Measurements from ENCODE around the gene MUC13.

MUC13 gene

DNA sequence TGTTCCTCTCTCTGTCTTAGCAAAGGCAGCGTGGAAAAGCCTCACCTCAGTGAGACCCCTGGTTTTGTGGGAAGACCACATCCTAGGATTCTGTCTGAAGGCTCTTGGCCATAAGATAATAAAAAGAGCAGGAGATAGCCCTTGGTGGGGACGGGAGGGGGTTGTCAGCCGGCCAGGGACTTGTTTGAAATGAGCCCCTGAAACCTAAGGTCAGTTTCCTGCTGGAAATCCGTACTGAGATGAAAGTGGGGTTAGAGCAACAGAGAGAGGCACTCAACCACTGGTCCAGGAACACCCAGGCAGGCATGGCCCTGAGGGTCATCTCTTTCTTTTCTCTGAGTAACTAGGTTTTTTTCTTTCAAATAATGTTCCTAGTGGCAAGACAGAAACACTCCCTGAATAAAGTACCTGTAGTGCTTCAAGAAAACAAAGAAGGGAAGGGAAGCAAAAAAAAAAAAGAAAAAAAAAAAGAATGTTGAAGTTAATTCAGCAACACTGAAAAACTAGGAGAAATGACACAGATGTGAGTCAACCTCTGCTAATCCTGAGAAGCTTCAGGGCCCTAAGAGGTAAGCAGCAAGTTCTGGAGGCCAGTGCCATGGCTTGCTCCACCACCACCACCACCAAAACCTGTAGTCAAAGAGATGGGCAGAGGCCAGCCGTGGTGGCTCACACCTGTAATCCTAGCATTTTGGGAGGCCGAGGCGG lies 50.6 kb downstream of the MUC13 start:
- no peak for FAIRE-seq
- TF ChIP-seq, protein P1, sequence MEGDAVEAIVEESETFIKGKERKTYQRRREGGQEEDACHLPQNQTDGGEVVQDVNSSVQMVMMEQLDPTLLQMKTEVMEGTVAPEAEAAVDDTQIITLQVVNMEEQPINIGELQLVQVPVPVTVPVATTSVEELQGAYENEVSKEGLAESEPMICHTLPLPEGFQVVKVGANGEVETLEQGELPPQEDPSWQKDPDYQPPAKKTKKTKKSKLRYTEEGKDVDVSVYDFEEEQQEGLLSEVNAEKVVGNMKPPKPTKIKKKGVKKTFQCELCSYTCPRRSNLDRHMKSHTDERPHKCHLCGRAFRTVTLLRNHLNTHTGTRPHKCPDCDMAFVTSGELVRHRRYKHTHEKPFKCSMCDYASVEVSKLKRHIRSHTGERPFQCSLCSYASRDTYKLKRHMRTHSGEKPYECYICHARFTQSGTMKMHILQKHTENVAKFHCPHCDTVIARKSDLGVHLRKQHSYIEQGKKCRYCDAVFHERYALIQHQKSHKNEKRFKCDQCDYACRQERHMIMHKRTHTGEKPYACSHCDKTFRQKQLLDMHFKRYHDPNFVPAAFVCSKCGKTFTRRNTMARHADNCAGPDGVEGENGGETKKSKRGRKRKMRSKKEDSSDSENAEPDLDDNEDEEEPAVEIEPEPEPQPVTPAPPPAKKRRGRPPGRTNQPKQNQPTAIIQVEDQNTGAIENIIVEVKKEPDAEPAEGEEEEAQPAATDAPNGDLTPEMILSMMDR (IDR thresholded peaks at IDR 0.05; ENCODE audit: insufficient read depth, missing control alignments), result no peak
- DNase-seq (ENCODE audit: insufficient read length, low spot score), result no peak

DNA sequence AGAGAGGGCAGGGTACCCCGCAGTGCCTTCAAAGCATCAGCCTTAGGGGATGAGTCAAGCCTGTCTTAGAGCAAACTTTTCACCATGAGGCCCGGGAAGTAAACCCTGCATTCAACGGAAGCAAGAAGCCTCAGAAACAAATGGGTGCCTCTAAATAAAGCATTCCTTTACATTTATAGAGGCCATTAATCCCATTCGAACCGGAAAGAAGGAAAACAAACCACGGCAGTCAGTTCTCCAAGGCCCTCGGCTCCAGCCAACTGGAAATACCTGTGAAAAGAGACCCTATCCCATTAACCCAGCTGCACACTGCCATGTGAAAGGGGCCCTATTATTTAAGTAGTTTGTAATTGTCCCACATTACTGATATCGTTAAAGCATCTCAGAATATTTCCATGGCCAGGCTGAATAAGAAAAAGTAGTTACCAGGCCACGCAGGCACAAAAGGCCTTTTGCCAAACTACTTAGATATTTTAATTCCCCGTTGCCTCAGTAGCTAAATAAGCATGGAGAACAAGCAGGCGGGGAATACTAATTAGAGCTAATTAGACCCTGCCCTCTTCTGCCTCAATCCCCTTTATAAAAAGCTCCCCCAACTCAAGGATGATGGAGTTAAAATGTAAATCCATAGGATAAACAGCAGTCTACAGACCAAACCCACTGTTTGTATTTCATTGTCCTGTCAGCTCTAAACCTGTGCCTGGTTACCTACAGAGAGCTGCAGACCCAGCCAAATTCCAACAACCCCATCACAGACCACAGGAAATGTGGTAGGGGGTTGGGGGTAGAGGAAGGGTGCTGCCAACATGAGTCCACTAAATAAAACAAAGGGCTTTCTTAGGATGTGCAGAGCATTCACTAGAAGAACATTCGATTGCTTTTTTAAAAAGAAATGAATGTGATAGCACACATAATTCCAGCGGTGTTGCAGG lies 51.5 kb downstream of the MUC13 start:
- no peak for FAIRE-seq
- DNase-seq (ENCODE audit: insufficient read length, low spot score), result no peak
- TF ChIP-seq, protein P1 (IDR thresholded peaks at IDR 0.05; ENCODE audit: insufficient read depth, missing control alignments), result no peak

DNA sequence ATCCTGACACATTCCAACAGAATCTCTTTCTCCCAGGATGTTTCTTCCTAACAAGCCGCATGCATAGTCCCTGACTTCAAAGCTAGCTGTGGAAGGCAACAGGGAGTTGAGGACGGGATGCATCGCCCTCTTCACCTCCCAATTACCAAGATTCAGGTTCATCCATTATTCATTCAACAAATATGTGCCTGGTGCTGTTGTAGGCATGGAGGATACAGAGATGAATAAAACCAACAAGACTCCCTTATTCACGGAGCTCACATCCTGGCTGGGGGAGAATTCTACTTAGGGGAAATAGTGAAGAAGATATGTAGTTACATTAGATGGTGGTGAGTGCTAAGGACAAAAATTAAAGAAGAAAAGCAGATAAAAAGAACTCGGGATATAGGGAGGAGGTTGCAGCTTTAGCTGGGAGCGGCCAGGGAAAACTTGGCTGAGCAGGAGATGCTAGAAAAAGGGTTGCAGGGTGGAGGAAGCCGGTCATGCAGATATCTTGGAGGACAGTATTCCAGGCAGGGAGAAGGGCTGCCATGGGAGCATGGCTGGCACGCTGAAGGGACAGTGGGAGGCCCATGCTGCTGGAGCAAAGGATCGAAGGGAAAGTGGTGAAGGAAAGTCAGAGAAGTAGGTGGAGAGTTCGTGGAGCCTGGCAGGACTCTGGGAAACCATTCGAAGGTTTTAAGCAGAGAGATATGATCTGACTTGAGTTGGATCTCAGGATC lies 52.4 kb downstream of the MUC13 start:
- TF ChIP-seq, protein P1 (IDR thresholded peaks at IDR 0.05; ENCODE audit: insufficient read depth, missing control alignments), result no peak
- FAIRE-seq, result no peak
- no peak for DNase-seq (ENCODE audit: insufficient read length, low spot score)

DNA sequence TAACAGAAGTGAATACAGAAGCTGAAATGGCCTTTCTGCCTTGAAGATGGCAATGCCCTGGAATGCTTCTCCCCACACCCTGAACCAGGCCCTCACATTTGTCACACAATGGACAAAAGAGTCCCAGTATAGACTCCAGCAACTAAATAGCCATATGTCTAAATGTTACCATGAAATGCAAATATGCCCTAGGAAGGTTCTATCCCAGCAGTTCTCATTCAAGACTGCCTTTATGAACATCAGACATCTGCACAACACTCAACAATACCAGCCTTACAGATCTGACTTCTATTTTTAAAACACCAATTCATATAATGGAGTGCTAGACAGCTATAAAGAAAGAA lies 55.2 kb downstream of the MUC13 start:
- FAIRE-seq (no peak), DNase-seq (ENCODE audit: insufficient read length, low spot score) (no peak)
- TF ChIP-seq, protein P1 (IDR thresholded peaks at IDR 0.05; ENCODE audit: insufficient read depth, missing control alignments), result no peak

DNA sequence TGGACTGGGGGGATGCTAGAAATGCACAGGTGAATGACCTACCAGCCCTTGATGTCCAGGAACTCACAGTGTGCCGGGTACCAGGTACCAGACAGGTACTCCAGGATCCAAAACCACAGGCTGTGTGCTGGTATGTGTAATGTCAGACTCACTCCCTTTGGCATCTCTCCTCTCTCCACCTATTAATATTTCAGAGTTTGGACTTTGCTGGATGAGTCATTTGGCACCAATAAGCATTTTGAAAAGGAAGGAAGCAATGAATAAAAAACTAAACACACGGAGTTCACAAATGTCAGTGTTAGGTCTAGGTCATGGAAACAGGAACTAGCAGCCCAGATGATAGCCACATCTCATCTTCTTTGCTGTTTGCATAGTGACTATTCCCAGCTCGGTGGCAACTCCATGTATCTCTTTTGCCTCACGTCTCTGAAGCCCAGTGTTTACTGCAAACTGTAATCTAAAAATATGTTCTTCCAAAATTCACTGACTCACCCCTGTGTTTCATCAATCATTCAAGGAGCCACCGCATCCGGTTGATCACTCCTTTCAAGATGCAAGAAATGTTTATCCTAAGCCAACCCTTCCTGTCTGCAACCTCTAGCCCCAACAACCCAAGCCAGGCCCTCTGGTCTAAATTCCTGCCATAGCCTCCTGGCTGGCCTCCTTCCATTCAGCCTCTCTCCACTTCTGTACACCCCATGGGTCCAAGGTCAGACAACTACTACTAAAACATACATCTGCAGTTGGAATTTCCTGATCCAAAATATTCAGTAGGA lies 55.8 kb downstream of the MUC13 start:
- FAIRE-seq (no peak), DNase-seq (ENCODE audit: insufficient read length, low spot score) (no peak)
- TF ChIP-seq, protein P1 (IDR thresholded peaks at IDR 0.05; ENCODE audit: insufficient read depth, missing control alignments), result no peak

DNA sequence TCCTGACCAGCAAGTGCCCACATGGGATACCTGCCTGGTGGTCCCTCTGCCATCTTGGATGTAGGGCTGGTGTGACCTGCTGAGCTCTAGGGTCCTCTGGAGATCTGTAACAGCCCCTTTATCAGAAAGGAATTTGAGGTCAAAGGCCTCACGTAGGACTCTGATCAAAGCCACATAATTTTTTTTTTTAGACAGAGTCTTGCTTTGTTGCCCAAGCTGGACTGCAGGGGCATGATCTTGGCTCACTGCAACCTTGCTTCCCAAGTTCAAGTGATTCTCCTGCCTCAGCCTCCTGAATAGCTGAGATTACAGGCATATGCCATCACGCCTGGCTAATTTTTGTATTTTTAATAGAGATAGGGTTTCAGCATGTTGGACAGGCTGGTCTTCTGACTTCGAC lies 56.9 kb downstream of the MUC13 start:
- FAIRE-seq (no peak), DNase-seq (ENCODE audit: insufficient read length, low spot score) (no peak)
- TF ChIP-seq, protein P1 (IDR thresholded peaks at IDR 0.05; ENCODE audit: insufficient read depth, missing control alignments), result no peak
